Rectal smooth muscle tissue (tissue), 1 donor: ENCODE data around the gene TTC7B.

Source experiments
- H3K27ac ChIP-seq: one replicate; pipeline ENCODE4 v1.7.0; 2013; ENCODE audit warnings: low read depth, low read length, inconsistent platforms
- H3K27me3 ChIP-seq: one replicate; pipeline ENCODE4 v1.7.0; 2013; ENCODE audit warnings: low read length; ENCODE audit not compliant: control insufficient read depth, insufficient read depth
- H3K36me3 ChIP-seq: one replicate; pipeline ENCODE4 v1.7.0; 2013; ENCODE audit warnings: low read length; ENCODE audit not compliant: control insufficient read depth, insufficient read depth
- H3K4me1 ChIP-seq: one replicate; pipeline ENCODE4 v1.7.0; 2013; ENCODE audit warnings: low read length; ENCODE audit not compliant: control insufficient read depth, insufficient read depth
- H3K4me3 ChIP-seq: one replicate; pipeline ENCODE4 v1.7.0; 2013; ENCODE audit warnings: low read length
- H3K9ac ChIP-seq: one replicate; pipeline ENCODE4 v1.7.0; 2013; ENCODE audit warnings: low read length

The TTC7B gene

GRCh38 chr14:90809530-90810312 lies 6.5 kb downstream of the TTC7B start:
- no peaks in the 10 kb centered on the region for H3K36me3 ChIP-seq
- no peaks in the 10 kb centered on the region for H3K27me3 ChIP-seq
- H3K9ac ChIP-seq = no peak overlapping the region
- H3K27ac ChIP-seq = no peak overlapping the region
- no peak overlapping the region for H3K4me3 ChIP-seq
- H3K4me1 ChIP-seq = peaks cover 15% of the 10 kb centered on the region

DNA sequence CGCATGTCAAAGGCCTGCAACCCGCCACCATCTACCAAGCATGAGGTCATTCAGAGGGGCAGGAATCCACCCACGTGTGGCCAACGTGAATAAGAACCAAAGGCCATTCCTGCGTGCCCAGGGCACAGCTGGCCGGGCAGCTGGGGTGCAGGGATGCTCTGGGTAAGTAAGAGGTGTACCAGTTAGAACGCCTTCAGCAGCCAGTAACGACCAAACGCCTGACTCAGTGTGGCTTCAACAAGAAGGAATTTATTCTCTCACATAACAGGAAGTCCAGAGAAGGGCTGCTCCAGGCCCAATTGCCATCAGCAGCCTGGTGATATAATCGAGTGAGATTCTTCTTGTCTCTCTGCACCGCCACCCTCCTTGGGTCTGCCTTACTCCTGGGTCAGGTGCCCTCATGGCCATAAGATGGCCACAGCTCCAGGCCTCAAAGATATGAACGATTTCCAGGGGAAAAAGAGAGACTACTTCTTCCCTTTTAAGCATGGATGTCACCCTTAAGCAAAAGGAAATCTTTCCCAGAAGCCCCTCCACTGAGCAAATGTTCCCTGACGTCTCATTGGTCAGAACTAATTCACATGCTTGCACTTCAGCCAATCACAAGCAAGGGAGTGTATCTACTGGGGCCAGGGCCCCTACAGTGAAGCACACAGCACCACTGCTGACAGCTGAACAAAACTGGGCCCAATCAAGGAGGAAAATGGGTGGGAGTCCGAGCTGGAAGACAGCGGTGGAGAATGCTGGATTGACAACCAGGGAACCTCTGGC lies 7.3 kb downstream of the TTC7B start:
- no peak overlapping the region for H3K4me3 ChIP-seq
- H3K9ac ChIP-seq = no peak overlapping the region
- no peaks in the 10 kb centered on the region for H3K27me3 ChIP-seq
- H3K27ac ChIP-seq = no peak overlapping the region
- peaks cover 15% of the 10 kb centered on the region for H3K4me1 ChIP-seq
- no peaks in the 10 kb centered on the region for H3K36me3 ChIP-seq

DNA sequence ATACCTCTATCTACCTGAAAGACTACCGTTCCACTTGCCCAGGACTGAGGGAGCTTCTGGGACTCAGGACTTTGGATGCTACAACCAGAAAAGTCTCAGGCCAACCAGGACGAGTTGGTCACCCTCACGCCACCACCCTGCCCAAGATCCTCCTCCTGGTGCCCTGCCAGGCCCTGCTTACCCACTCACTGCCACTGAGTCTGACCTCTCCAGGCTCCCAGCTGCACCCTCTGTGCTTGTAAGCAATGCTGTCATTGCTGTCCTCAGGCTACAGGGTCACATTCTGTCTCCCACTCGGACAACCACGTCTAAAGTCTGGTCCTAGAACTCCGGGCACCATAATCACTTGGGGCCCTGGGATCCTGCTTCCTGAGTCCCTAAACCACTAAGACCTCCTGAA lies 9.2 kb downstream of the TTC7B start:
- Histone ChIP-seq H3K9ac (no peak overlapping the region), H3K4me1 (peaks cover 15% of the 10 kb centered on the region), H3K27ac (no peak overlapping the region)

GRCh38 chr14:90805662-90806540 lies 10.3 kb downstream of the TTC7B start:
- Histone ChIP-seq H3K27ac (no peak overlapping the region), H3K36me3 (no peaks in the 10 kb centered on the region), H3K4me1 (peaks cover 15% of the 10 kb centered on the region), H3K9ac (no peak overlapping the region), H3K27me3 (no peaks in the 10 kb centered on the region), H3K4me3 (no peak overlapping the region)

More for the DNA sequence above, 9.2 kb downstream of the TTC7B start:
- no peaks in the 10 kb centered on the region for H3K27me3 ChIP-seq
- H3K36me3 ChIP-seq = no peaks in the 10 kb centered on the region
- no peak overlapping the region for H3K4me3 ChIP-seq

GRCh38 chr14:90805084-90805391 lies 11.2 kb downstream of the TTC7B start:
- Histone ChIP-seq H3K27ac (no peak overlapping the region), H3K4me3 (no peak overlapping the region), H3K27me3 (no peaks in the 10 kb centered on the region), H3K9ac (no peak overlapping the region), H3K36me3 (no peaks in the 10 kb centered on the region), H3K4me1 (peaks cover 15% of the 10 kb centered on the region)

GRCh38 chr14:90804292-90805083 lies 11.7 kb downstream of the TTC7B start:
- H3K4me1 ChIP-seq = peaks cover 15% of the 10 kb centered on the region
- H3K27ac ChIP-seq = no peak overlapping the region
- no peak overlapping the region for H3K4me3 ChIP-seq
- H3K27me3 ChIP-seq = no peaks in the 10 kb centered on the region
- H3K9ac ChIP-seq = no peak overlapping the region
- no peaks in the 10 kb centered on the region for H3K36me3 ChIP-seq

GRCh38 chr14:90803249-90803648 lies 13.0 kb downstream of the TTC7B start:
- Histone ChIP-seq H3K4me1 (peaks cover 13% of the 10 kb centered on the region), H3K9ac (no peak overlapping the region), H3K27ac (no peak overlapping the region), H3K36me3 (no peaks in the 10 kb centered on the region), H3K4me3 (no peak overlapping the region), H3K27me3 (no peaks in the 10 kb centered on the region)

DNA sequence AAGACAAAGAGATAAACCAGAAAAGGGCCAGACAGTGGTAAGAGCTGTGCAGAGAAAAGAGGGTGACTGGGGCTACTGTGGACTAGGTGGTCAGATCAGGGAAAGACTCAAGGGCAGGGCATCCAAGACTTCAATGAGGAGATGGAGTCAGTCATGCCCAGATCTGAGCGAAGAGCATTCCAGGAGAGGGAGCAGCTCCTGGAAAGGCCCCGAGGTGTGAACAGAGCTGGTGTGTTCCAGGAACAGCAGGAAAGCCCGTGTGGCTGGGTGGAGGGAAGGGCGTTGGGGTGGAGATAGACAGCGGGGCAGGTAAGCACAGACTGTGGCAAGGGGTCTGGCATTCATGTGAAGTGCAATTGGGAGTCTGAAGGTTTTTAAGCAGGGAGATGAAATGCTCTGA lies 16.8 kb downstream of the TTC7B start:
- H3K9ac ChIP-seq = no peak overlapping the region

GRCh38 chr14:90797919-90798318 lies 18.3 kb downstream of the TTC7B start:
- H3K27me3 ChIP-seq = no peaks in the 10 kb centered on the region
- no peak overlapping the region for H3K9ac ChIP-seq
- no peak overlapping the region for H3K4me3 ChIP-seq
- no peaks in the 10 kb centered on the region for H3K36me3 ChIP-seq
- H3K4me1 ChIP-seq = peaks cover 2% of the 10 kb centered on the region
- no peak overlapping the region for H3K27ac ChIP-seq

More for the DNA sequence above, 16.8 kb downstream of the TTC7B start:
- Histone ChIP-seq H3K4me1 (peaks cover 2% of the 10 kb centered on the region), H3K4me3 (no peak overlapping the region), H3K27ac (no peak overlapping the region), H3K36me3 (no peaks in the 10 kb centered on the region), H3K27me3 (no peaks in the 10 kb centered on the region)

- H3K9ac ChIP-seq = no peak overlapping the region
- H3K4me1 ChIP-seq = peaks cover 2% of the 10 kb centered on the region
- no peak overlapping the region for H3K4me3 ChIP-seq
- H3K27me3 ChIP-seq = no peaks in the 10 kb centered on the region
- no peak overlapping the region for H3K27ac ChIP-seq
- no peaks in the 10 kb centered on the region for H3K36me3 ChIP-seq
Measured at GRCh38 chr14:90797451-90797850, 18.8 kb downstream of the TTC7B start.

DNA sequence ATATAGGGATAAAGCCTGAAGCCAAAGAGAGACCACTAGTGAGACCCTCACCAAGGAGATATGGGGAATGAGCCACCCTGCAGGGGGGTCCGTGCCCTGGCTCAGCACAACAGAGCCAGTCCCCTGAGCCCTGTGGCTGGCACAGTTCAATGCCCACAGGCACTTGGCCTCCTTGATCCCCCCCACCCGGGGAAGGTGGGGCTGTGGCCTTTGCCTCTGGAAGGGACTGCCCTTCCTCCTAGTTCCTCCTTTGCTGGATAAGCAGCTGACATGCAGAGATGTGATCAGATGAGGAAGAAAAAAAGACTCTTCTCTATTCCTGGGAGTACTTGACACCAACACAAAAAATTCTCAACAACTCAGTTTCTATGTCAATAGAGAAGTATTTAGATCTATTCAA lies 19.9 kb downstream of the TTC7B start:
- H3K9ac ChIP-seq = no peak overlapping the region
- H3K27ac ChIP-seq = no peak overlapping the region
- H3K4me3 ChIP-seq = no peak overlapping the region
- peaks cover 2% of the 10 kb centered on the region for H3K4me1 ChIP-seq
- no peaks in the 10 kb centered on the region for H3K36me3 ChIP-seq
- H3K27me3 ChIP-seq = no peaks in the 10 kb centered on the region

- Histone ChIP-seq H3K4me3 (no peak overlapping the region), H3K27ac (no peak overlapping the region), H3K36me3 (no peaks in the 10 kb centered on the region), H3K9ac (no peak overlapping the region), H3K27me3 (no peaks in the 10 kb centered on the region), H3K4me1 (peaks cover 2% of the 10 kb centered on the region)
Measured at GRCh38 chr14:90795744-90796143, 20.5 kb downstream of the TTC7B start.
